ENCODE data around the gene CNOT4.

Gene CNOT4

GRCh38 chr7:135467207-135467711 lies 42.6 kb downstream of the CNOT4 start:
- TF ChIP-seq GABPA (IDR thresholded peaks at IDR 0.05; ENCODE audit: low read depth): no peak
- H3K27ac ChIP-seq (replicated peaks): no peak overlapping the region
- no peak overlapping the region for H3K4me3 ChIP-seq (replicated peaks; ENCODE audit: insufficient read depth, low read length)
- H3K27me3 ChIP-seq (ENCODE audit: insufficient read depth, poor library complexity, severe bottlenecking): no peaks in the 10 kb centered on the region
- DNase-seq (ENCODE audit: low read depth in 1 of 2, low spot score in 1 of 2): no peak

DNA sequence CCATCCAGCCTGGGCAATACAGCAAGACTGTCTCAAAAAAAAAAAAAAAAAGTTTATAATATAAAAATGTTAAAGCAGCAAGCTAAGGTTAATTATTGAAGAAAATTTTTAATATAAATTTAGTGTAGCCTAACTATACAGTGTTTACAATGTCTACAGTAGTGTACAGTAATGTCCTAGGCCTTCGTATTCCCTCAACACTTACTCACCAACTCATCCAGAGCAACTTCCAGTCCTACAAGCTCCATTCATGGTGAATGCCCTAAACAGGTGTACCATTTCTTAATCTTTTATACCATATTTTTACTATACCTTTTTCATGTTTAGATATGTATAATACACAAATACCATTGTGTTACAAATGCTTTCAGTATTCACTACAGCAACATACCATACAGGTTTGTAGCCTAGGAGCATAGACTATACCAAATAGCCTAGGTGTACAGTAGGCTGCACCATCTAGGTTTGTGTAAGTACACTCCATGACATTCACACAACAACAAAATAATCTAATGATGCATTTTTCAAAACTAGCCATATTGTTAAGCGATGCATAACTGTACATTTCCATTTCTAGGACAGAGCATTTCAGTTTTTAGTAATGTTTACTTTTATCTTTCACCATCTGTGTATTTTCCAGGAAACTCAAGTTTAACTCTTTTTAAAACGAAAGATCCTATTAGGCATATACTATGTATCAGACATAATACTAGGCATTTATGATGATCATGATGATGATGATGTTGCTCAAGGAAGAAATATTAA lies 43.3 kb downstream of the CNOT4 start:
- no peak for DNase-seq (ENCODE audit: low read depth in 1 of 2, low spot score in 1 of 2)
- Histone ChIP-seq H3K27me3 (ENCODE audit: insufficient read depth, poor library complexity, severe bottlenecking) (no peaks in the 10 kb centered on the region), H3K4me3 (replicated peaks; ENCODE audit: insufficient read depth, low read length) (no peak overlapping the region), H3K27ac (replicated peaks) (no peak overlapping the region)
- TF ChIP-seq GABPA (IDR thresholded peaks at IDR 0.05; ENCODE audit: low read depth) (no peak), CTCF (IDR thresholded peaks at IDR 0.05; ENCODE audit: insufficient read depth, low read length) (no peak), SPI1 (IDR thresholded peaks at IDR 0.05; ENCODE audit: borderline replicate concordance, low read depth) (no peak), POLR2AphosphoS5 (IDR thresholded peaks at IDR 0.05; ENCODE audit: low read depth) (no peak)

DNA sequence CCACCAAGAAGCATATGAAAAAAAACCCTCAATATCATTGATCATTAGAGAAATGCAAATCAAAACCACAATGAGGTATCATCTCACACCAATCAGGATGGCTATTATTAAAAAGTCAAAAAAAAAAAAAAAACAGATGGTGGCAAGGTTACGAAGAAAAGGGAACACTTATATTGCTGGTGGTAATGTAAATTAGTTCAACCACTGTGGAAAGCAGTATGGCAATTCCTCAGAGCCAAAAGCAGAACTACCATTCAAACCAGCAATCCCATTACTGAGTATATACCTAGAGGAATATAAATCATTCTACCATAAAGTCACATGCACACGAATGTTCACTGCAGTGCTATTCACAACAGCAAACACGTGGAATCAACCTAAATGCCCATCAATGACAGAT lies 46.0 kb downstream of the CNOT4 start:
- Histone ChIP-seq H3K4me3 (replicated peaks; ENCODE audit: insufficient read depth, low read length) (no peak overlapping the region), H3K27ac (replicated peaks) (no peak overlapping the region), H3K27me3 (ENCODE audit: insufficient read depth, poor library complexity, severe bottlenecking) (no peaks in the 10 kb centered on the region)
- DNase-seq (ENCODE audit: low read depth in 1 of 2, low spot score in 1 of 2): peak in 1 of 2 experiments; percentile 28
- TF ChIP-seq CTCF (IDR thresholded peaks at IDR 0.05; ENCODE audit: insufficient read depth, low read length): no peak
- TF ChIP-seq SPI1 (IDR thresholded peaks at IDR 0.05; ENCODE audit: borderline replicate concordance, low read depth): peak; percentile 59; the same call in 1 of the 2 replicates

DNA sequence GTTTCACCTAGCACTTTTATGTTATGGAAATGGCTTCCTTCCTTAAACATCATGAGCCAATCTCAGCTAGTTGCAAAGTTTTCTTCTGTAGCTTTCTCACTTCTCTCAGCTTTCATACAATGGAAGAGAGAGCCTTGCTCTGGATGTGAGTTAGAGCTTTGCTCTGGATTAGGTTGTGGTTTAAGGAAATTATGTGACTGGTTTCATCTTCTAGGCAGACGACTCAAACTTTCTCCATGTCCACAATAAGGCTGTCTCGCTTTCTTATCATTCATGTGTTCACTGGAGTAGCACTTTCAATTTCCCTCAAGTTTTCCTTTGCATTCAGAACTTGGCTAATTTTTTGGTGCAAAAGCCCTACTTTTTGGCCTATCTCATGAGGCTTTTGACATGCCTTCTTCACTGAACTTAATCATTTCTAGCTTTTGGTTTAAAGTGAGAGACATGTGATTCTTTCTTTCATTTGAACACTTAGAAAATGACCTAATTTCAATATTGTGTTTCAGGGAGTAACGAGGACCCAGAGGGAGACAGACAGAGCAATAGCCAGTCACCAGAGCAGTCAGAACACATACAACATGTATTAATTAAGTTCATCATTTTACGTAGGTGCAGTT lies 49.8 kb downstream of the CNOT4 start:
- TF ChIP-seq GABPA (IDR thresholded peaks at IDR 0.05; ENCODE audit: low read depth) (no peak), CTCF (IDR thresholded peaks at IDR 0.05; ENCODE audit: insufficient read depth, low read length) (no peak), SPI1 (IDR thresholded peaks at IDR 0.05; ENCODE audit: borderline replicate concordance, low read depth) (no peak), REST (IDR thresholded peaks at IDR 0.05; ENCODE audit: insufficient replicate concordance, low read depth) (no peak), POLR2AphosphoS5 (IDR thresholded peaks at IDR 0.05; ENCODE audit: low read depth) (no peak)
- DNase-seq (ENCODE audit: low read depth in 1 of 2, low spot score in 1 of 2): no peak
- H3K27ac ChIP-seq (replicated peaks): no peak overlapping the region
- H3K27me3 ChIP-seq (ENCODE audit: insufficient read depth, poor library complexity, severe bottlenecking): no peaks in the 10 kb centered on the region
- H3K4me3 ChIP-seq (replicated peaks; ENCODE audit: insufficient read depth, low read length): no peak overlapping the region

- no peak for DNase-seq (ENCODE audit: low read depth in 1 of 2, low spot score in 1 of 2)
- no peaks in the 10 kb centered on the region for H3K27me3 ChIP-seq (ENCODE audit: insufficient read depth, poor library complexity, severe bottlenecking)
- H3K4me3 ChIP-seq (replicated peaks; ENCODE audit: insufficient read depth, low read length): no peak overlapping the region
- TF ChIP-seq POLR2AphosphoS5 (IDR thresholded peaks at IDR 0.05; ENCODE audit: low read depth) (no peak), GABPA (IDR thresholded peaks at IDR 0.05; ENCODE audit: low read depth) (no peak), REST (IDR thresholded peaks at IDR 0.05; ENCODE audit: insufficient replicate concordance, low read depth) (no peak), SPI1 (IDR thresholded peaks at IDR 0.05; ENCODE audit: borderline replicate concordance, low read depth) (no peak), CTCF (IDR thresholded peaks at IDR 0.05; ENCODE audit: insufficient read depth, low read length) (no peak)
- no peak overlapping the region for H3K27ac ChIP-seq (replicated peaks)
Measured at GRCh38 chr7:135459076-135459475, 50.8 kb downstream of the CNOT4 start.
